NCI-H187 treated with DMSO at 0.1 percent for 48 hours (cell line): Measurements from ENCODE around the gene ERBB4.

ENCODE experiments used
- DNase-seq: peaks from one replicate; lab custom pipeline; 2025; lab: John Stamatoyannopoulos, UW

Gene ERBB4

GRCh38 chr2:211823886-211824479 is 714.6 kb downstream of the ERBB4 start:
- no peak for DNase-seq

- DNase-seq = no peak
Observed at GRCh38 chr2:211822686-211823335, 715.8 kb downstream of the ERBB4 start.

GRCh38 chr2:211816754-211817153 is 721.8 kb downstream of the ERBB4 start:
- DNase-seq = no peak

DNA sequence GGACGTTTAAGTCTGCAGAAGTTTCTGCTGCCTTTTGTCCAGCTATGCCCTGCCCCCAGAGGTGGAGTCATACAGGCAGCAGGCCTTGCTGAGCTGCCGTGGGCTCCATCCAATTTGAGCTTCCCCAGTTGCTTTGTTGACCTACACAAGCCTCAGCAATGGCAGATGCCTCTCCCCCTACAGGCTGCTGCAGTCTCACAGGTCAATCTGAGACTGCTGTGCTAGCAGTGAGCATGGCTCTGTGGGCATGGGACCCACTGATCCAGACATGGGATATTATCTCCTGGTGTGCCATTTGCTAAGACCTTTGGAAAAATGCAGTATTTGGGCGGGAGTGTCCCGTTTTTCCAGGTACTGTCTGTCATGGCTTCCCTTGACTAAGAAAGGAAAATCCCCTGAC is 726.0 kb downstream of the ERBB4 start:
- DNase-seq = no peak

- no peak for DNase-seq
Observed at GRCh38 chr2:211802666-211803065, 735.9 kb downstream of the ERBB4 start.

GRCh38 chr2:211800001-211800400 is 738.6 kb downstream of the ERBB4 start:
- no peak for DNase-seq

- no peak for DNase-seq
Observed at GRCh38 chr2:211798868-211799267, 739.7 kb downstream of the ERBB4 start.

DNA sequence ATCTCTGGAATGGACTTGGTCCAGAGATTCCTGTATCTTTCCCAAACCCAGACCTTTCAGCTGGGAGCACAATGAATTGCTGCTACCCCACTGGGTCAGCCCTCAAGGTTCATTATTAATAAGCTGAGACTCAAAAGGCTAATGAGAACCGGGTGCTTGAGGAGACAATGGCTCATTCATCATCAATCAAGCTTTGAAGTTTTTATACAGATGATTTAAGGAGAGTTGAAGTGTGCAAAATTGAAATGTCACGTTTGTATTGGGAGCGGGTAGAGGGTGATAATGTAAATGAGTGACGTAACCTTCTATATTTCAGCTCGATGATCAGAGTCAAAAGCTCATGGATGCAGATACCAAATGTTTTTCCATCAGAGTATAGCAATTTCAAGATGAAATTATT is 744.9 kb downstream of the ERBB4 start:
- DNase-seq = no peak

DNA sequence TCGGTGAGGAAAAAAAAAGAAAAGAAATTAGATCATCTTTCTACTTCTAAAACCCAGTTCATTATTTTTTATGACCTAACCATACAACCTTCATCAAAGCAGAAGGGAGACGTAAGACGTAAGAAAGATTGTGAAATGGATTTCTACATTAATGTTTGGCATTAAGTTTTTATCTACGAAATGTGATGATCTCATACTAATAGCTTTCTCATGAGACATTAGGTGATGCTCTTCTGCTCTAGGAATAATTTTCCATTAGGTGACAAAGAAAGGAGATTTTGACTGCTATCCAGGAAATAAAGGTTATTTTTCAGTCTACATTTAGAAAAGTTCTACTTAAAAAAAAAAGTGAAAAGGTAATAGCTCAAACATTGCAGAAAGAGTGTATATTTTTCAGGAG is 748.6 kb downstream of the ERBB4 start:
- DNase-seq = no peak

DNA sequence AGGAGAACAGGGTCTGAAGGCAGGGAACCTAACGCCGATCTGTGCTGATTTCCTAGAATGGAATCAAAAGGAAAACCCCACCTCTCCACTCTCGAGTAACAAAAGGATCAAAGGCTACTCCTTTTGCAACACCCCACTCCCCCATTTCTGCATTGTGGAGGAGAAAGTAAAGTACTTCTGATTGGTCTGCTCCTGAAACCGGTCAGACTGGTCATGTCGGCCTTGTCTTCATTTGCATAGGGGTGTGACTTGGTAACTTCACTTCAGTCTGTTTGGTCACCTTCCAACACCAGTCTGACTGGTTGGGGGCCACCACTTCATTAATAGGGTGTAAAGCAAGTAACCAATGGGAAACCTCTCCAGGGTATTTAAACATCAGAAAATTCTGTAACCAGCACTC is 771.9 kb downstream of the ERBB4 start:
- no peak for DNase-seq

DNA sequence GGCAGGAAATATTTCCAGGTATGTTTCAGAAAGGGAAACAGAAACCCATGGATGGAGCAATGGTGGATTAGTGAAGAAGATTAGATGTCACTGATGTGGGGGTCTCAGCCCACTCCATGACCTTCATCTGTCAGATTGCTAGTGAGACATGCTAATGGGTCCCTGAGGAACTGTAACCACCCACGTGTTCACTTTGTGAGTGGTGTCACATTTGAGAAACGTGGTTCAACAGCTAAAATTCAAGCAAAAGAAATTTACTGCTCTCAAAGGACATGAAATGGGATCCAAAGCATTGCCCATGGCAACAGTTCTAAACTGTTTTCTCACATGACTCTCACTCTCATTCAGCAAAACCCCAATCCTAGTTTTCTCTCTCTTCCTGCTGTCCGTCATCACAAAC is 776.1 kb downstream of the ERBB4 start:
- no peak for DNase-seq

- no peak for DNase-seq
Observed at GRCh38 chr2:211760103-211760502, 778.5 kb downstream of the ERBB4 start.

DNA sequence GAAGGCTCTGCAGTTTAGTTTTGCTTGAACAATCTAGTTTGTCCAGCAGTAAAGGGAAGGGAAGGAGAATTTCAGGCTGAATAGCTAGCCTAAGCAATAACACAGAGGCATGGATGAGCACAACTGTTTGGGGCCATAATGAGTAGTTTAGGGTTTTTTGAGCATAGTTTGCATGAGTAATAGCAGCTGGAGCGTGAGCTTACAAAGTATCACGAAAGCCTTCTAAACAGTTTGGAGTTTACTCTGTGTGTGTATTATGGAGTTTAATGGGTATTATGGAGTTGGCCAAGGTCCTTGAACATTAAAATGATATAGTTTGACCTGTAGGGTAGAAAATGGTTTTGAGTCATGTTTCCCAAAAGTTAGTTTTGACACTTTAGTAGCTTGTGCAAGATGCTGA is 782.3 kb downstream of the ERBB4 start:
- DNase-seq = no peak

GRCh38 chr2:211755187-211755586 is 783.4 kb downstream of the ERBB4 start:
- DNase-seq = no peak

- DNase-seq = no peak
Observed at GRCh38 chr2:211751848-211752247, 786.8 kb downstream of the ERBB4 start.

DNA sequence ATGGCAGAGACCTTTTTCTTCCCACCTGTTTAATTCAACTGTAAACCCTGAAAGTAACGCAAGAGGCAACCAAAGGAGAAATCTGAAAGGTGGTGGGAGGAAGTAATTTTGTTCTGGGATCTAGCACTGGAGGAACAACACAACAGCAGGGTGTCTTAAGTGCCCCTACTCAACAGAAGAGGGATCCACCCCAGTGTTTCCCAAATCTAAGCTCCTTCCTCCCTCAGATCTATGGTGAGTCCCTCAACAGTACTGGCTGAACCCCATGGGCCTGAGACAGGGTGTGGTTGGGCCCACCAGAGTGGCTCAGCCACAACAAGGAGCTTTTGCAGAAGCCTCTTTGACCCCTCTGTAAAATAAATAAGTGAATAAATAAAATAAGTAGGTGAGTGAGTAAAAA is 790.3 kb downstream of the ERBB4 start:
- DNase-seq = no peak

DNA sequence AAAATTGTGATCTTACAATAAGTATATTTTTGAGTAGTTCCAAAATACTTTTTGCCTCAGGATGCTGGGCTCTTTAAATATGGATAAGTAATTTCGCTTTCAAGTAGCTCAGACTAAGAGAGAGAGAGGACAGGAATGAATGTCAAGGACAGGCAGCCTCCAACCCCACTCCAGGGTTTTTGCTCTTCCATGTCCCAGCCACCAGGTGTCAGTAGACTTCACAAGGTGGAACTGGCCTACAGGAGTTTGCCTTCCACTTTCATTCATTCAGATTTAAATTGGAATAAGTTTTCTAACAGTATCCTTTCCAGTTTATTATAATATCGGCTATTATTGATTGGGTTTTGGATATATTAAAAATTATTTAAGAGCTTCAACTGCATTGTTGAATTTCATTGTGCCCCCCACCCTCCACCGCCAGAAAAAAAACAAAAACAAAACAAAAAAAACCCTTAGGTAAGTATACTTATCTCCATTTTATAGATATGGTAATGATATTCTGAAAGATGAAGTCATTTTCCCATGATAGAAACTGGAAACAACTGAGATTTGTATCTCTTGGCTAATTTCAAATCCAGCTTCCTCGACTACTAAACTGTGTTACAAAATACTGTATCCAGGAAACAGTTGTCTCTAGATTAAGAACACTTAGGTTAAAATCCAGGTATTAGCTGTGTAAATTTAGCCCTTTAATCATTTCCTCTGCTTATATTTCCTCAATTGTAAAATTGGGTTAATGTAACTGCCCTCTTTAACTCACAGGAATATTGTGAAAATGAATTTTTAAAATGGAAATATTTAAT is 793.1 kb downstream of the ERBB4 start:
- peak; percentile 15 for DNase-seq

- no peak for DNase-seq
Observed at GRCh38 chr2:211744379-211744778, 794.2 kb downstream of the ERBB4 start.

GRCh38 chr2:211741966-211742365 is 796.6 kb downstream of the ERBB4 start:
- DNase-seq = no peak

DNA sequence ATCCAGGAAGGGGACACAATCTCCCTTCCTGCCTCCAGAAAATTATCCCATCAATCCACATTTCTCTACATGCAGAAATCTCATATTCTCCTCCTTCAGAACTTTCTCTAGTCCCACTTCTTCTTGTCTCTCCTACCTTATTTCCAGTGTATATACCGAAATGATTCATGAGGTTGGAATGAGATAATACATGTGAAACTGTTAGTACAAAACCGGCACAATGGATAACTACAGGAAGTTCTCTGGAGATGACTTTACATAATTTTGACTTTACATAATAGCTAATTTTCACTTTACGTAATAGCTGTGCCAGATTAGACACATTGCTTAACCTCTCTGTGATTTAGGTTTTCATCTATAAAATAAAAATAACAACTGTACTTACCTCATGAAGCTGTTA is 801.3 kb downstream of the ERBB4 start:
- DNase-seq = no peak

DNA sequence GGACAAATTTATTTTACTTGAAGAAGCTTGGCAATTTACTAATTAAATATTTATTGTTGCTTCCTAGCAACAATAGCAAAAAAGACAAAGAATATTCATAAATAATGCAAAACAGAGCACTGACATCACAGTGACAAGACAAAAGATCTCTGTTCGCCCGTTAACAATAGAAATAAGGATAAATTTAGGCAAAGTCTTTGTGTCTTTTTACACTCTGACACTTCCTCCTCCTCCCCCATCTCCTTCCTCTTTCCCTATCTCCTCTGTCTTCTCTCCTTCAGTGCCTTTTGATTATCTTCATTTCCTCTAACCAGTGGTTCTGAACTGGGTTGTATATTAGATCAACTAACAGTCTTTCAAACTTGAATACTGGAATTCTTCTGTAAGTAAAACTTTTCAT is 808.4 kb downstream of the ERBB4 start:
- DNase-seq = no peak

DNA sequence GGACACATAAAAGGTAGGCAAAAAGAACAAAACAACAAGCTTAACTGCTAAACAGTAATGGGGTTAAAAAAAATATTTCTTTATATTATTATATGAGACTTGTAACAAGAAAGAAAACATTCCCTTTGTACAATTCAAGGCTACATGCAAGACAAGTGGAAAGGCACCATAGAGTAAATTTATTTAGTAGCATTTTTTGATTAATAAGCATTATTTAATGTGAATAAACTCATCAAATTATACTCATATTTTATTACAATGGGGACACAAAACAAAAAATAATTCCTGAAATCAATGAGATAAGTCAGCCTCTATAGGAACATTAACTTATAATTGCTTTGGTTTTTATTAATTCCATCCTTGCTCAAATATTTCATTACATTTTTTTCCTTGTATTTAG is 809.2 kb downstream of the ERBB4 start:
- DNase-seq = no peak

DNA sequence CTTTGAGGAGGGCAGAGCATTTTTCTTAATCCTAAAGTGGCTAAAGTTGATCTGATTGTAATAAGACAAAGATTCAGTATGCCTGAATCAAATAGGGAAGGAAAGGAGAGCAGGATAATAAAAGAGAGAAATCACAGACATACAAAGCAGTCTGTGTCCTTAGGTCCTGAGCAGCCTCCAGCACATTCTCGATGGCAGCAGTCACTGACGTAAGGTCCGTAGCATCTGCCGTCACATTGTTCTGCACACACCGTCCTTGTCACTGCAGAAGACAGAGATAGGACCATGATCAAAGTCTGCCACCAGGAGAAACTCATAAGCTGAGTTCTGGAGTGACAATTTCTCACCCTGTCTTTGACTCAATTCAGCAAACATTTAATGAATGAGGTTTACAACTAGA is 813.7 kb downstream of the ERBB4 start:
- DNase-seq = no peak
